GM21447 (cell line): ENCODE measurements around the gene APOC4.
"Not testable (repeated sequence)": the region's sequence is repeated elsewhere in the genome, so short reads cannot be mapped to it uniquely, and the experiment has no call there.

Experiments
- ATAC-seq: cut with Tn5 transposase; IDR thresholded peaks from one replicate; pipeline ENCODE4 v1.9.1; 2021; ENCODE audit not compliant: unreplicated experiment

The APOC4 gene

DNA sequence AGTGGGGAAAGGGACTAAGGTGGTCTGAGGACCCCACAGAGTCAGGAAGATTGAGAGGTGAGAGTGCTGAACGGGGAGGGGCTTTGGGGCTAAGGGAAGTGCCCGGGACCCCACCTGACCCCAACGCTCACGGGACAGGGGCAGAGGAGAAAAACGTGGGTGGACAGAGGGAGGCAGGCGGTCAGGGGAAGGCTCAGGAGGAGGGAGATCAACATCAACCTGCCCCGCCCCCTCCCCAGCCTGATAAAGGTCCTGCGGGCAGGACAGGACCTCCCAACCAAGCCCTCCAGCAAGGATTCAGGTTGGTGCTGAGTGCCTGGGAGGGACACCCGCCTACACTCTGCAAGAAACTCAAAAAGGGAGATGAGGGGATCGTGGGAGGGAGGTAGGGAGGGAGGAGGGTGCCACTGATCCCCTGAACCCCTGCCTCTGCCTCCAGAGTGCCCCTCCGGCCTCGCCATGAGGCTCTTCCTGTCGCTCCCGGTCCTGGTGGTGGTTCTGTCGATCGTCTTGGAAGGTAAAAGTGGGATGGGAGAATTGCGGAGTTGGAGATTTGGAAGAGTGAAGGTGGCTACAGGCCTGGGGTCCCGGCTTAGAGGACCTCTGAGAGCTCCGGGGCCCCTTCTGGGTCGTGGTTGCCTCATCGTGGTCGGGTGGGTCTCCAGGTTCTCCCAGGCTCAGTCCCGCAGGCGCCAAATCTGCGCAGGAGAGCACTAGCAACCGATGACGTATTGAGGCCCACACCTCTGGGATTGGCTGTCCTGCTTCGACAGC is 27.4 kb upstream of the APOC4 start, which contains the start of gene APOC1:
Gene APOC1 (plus strand): TSS at position 176 of the 774 bp plus-strand sequence. CDS start 284 bp downstream, at position 460.
- ATAC-seq: peak; percentile 96

DNA sequence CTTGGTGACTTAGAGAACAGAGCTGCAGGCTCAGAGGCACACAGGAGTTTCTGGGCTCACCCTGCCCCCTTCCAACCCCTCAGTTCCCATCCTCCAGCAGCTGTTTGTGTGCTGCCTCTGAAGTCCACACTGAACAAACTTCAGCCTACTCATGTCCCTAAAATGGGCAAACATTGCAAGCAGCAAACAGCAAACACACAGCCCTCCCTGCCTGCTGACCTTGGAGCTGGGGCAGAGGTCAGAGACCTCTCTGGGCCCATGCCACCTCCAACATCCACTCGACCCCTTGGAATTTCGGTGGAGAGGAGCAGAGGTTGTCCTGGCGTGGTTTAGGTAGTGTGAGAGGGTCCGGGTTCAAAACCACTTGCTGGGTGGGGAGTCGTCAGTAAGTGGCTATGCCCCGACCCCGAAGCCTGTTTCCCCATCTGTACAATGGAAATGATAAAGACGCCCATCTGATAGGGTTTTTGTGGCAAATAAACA is 17.8 kb upstream of the APOC4 start:
- ATAC-seq: no peak

DNA sequence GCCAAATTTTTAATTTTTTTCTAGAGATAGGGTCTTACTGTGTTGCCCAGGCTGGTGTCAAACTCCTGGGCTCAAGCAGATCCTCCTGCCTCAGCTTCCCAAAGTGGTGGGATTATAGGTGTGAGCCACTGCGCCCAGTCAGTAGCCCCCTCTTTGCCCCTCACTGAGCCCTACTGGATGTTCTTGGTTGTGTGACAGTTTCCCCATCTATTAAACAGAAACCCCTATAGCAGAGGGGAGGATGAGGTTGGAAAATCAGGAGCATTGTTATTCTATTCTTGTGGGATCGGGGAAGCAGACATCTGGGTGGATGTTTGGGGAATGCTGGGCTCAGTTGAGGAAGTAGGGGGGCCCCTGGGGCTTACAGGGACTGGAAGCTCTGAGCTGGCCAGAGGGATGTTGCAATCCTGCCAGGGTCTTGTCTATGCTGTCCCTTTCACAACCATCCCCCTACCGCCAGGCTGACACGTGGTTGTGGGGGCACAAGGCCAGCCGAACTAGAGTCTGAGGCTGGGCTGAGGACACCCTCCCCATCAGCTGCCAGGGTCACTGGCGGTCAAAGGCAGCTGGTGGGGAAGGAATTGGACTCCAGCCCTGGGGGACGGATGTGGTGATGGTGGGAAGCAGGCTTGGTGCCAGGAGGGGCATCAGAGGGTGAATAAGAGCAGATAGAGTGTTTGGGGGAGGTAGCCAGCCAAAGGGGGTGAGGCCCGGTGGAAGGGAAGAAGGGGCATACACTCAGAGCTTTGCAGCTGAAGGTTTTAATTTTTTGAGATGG is 16.7 kb upstream of the APOC4 start:
- no peak for ATAC-seq

DNA sequence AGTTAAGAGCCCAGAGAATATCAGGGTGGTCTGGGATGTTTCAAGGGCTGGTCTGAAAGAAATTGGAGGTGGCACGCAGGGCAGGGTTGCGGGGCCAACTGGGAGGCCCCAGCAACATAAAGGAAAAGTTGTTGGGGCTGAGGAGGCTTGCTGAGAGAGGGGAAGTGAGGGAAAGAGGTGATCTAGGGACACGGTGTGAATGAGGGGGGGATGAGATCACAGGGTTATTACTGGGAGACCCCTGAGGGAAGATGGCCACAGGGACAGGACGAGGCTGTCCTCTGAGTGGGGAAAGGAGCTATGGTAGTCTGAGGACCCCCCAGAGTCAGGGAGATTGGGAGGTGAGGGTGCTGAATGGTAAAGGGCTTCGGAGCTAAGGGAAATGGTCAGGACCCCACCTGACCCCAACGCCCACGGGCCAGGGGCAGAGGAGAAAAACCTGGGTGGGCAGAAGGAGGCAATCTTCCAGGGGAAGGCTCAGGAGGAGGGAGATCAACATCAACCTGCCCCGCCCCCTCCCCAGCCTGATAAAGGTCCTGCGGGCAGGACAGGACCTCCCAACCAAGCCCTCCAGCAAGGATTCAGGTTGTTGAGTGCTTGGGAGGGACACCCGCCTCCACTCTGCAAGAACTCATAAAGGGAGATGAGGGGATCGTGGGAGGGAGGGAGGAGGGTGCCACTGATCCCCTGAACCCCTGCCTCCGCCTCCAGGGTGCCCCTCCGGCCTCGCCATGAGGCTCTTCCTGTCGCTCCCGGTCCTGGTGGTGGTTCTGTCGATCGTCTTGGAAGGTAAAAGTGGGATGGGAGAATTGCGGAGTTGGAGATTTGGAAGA is 15.6 kb upstream of the APOC4 start:
- ATAC-seq: not testable (repeated sequence)

DNA sequence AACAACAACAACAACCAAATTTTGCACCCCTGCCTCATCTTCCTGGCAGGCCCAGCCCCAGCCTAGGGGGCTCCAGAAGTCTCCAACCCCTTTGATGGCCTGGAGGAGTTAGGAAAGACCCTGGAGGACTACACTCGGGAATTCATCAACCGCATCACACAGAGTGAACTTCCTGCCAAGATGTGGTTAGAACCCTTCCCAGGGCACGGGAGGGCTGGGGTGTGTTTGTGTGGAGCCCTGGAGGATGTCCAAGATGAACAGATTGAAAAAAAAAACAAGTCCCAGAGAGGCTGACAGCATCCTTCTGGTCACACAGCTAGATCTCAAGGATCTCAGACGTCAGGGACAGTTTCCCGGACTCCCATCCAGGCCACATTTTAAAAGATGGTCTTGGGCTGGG is 14.3 kb upstream of the APOC4 start:
- ATAC-seq: no peak

DNA sequence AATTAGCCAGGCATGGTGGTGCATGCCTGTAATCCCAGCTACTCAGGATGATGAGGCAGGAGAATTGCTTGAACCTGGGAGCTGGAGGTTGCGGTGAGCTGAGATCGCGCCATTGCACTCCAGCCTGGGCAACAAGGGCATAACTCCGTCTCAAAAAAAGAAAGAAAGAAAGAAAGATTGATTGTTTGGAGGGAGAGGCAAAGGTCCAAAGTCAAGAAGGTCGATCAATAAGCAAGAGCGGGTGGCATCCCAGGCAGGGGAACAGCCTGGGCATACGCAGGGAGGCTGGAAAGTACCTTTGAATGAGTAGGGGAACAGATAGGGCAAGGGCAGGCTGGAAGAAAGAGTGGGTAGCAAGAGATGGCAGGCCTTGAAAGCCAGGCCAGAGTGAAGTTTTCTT is 11.9 kb upstream of the APOC4 start:
- no peak for ATAC-seq

DNA sequence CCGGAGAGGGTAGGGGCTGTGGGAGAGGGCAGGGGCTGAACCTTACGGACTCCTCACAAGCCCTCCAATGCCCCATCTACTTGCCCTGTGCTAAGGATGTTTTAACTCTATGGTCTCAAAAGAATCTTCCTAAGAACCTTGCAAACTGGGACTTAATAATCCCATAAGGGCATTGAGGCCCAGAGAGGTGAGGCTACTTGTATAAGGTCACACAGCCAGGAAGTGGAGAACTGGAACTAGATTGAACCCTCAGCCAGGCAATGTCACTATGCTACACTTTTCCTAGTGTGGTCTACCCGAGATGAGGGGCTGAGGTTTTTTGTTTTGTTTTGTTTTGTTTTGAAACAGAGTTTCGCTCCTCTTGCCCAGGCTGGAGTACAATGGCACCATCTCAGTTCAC is 10.5 kb upstream of the APOC4 start:
- ATAC-seq: no peak

DNA sequence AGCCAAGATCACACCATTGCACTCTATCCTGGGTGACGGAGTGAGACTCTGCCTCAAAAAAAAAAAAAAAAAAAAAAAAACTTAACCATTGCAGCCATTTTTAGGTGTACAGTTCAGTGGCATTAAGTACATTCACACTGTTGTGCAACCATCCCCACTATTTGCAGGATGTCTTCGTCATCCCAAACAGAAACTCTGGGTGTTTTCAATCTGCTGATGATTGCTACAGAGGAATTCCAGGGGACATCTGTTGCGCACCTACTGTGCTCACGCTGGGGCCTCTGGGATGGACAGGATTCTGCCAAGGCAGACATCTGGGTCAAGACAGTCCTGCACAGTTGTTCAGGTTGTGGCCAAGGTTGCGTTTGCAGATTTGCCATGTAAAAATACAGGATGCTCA is 2.4 kb upstream of the APOC4 start:
- no peak for ATAC-seq

DNA sequence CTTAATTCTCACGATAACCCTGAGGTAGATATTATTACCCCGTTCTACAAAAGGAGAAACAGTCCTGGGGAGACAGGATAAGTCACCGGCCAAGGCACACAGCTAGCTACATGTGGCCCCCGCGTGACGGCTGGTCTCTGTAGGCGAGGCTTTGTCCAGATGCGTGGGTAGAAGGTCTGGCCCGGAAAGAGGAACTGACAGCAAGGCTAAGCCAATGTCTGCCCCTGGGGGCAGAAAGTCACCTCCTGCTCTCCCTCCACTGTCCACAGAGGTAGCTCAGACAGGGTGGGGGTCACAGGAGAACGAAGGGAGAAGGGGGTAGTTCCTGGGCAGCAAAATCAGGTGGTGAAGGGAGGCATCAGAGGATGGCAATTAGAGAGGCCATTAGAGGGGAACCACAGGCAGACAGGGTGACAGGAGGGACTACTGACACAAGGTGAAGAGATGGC is 1.8 kb downstream of the APOC4 start:
- no peak for ATAC-seq

DNA sequence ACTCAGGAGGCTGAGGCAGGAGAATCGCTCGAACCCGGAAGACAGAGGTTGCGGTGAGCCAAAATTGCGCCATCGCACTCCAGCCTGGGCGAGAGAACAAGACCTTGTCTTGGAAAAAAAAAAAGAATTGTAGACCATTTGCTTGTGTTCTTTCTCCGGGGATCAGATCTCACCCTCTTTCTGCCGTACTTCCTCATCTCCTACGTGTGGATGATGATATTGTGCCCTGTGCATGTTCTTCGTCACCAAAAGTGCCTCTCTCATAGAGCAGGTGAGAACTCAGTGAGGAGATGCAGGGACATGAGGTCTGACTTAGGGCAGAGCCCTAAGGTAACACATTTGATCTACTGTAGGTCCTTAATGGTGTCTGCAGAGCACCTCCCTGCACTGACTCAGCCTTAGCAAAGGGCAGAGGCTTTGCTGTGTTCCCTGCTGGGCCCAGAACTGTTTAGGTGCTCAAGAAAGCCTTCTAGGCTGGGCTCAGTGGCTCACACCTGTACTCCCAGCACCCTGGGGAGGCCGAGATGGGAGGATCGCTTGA is 5.1 kb downstream of the APOC4 start:
- ATAC-seq: no peak

DNA sequence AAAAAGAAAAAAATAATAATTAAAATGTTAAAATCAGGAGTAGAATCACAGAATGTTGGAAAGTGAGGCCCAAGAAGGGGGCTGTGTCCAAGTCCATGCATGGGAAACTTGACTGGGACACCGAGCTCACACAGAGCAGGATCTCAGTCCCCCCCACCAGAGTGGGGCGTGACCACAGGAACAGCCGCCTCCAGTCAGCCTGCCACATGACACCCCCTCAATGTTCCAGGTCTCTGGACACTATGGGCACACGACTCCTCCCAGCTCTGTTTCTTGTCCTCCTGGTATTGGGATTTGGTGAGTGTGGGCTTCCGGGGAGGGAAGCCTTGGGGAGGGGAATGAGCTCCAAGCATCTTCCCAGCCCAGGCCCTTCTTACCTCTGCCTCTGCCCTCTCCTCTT is 6.2 kb downstream of the APOC4 start:
- no peak for ATAC-seq

DNA sequence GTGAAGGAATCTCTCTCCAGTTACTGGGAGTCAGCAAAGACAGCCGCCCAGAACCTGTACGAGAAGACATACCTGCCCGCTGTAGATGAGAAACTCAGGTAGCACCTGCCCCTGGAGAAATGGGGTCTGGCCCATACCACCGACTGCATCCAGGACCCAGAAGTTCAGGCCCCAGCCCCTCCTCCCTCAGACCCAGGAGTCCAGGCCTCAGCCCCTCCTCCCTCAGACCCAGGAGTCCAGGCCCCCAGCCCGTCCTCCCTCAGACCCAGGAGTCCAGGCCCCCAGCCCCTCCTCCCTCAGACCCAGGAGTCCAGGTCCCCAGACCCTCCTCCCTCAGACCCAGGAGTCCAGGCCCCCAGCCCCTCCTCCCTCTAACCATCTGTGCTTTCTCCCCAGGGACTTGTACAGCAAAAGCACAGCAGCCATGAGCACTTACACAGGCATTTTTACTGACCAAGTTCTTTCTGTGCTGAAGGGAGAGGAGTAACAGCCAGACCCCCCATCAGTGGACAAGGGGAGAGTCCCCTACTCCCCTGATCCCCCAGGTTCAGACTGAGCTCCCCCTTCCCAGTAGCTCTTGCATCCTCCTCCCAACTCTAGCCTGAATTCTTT is 6.8 kb downstream of the APOC4 start:
- ATAC-seq: no peak

DNA sequence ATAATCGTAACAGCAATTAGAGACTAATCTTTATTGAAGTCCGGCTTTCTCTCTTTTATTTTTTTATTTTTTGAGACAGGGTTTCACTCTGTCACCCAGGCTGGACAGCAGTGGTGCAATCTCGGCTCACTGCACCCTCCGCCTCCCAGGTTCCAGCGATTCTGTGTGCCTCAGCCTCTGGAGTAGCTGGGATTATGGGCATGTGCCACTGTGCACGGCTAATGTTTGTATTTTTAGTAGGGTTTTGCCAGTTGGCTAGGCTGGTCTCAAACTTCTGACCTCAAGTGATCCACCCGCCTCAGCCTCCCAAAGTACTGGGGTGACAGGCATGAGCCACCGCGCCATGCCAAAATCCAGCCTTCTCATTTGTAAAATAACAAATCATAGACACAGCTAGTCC is 7.5 kb downstream of the APOC4 start:
- ATAC-seq: no peak

DNA sequence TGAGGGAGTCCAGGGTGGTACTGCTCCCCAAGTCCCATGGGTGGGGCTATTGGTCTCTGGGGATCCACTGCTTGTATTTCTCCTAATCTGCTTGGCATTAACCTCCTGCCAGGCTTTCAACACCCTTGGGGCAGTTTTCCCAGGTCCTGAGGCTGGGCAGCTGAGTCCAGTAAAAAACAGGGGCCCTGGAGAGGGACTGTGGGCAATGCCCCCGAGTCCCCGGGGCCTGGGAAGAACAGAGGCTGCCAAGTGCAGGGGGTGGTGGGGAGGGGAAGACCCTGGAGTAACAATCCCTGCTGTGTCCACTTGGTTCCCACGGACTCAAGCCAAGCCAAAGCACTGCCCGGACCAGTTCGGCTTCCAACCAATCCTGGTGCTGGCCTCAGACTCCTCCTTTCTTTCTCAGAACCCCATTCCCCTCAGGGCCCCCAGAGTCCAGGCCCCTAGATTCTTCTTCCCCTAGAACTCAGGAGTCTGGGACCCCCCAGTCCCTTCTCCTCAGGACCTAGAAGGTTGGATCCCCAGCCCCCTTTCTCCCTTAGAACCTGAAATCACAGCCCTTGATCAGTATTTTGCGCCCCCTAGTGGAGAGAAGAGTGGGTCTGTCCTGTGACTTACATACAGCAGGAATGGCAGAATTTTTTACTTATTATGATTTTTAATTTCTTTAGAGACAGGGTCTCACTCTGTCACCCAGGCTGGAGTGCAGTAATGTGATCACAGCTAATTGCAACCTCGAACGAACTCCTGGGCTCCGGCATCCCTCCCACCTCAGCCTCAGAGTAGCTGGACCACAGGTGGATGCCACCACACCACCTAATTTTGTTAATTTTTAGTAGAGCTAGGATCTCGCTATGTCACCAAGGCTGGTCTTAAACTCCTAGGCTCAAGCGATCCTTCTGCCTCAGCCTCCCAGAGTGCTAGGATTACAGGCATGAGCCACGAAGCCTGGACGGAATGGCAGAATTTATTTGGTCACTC is 9.4 kb downstream of the APOC4 start:
- no peak for ATAC-seq

DNA sequence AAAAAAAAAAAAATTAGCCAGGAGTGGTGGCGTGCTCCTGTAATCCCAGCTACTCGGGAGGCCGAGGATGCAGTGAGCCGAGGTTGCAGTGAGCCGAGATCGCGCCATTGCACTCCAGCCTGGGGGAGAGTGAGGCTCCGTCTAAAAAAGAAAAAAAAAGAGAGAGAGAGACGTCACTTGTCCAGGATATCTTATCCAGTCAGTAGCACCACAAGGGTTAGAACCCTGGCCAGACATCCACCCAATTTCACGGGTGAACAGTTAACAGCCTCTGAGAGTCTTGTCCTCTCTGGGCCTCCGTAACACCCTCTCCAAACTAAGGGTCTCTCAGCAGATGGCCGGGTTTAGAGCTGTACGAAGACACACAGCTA is 12.2 kb downstream of the APOC4 start:
- peak; percentile 3 for ATAC-seq

DNA sequence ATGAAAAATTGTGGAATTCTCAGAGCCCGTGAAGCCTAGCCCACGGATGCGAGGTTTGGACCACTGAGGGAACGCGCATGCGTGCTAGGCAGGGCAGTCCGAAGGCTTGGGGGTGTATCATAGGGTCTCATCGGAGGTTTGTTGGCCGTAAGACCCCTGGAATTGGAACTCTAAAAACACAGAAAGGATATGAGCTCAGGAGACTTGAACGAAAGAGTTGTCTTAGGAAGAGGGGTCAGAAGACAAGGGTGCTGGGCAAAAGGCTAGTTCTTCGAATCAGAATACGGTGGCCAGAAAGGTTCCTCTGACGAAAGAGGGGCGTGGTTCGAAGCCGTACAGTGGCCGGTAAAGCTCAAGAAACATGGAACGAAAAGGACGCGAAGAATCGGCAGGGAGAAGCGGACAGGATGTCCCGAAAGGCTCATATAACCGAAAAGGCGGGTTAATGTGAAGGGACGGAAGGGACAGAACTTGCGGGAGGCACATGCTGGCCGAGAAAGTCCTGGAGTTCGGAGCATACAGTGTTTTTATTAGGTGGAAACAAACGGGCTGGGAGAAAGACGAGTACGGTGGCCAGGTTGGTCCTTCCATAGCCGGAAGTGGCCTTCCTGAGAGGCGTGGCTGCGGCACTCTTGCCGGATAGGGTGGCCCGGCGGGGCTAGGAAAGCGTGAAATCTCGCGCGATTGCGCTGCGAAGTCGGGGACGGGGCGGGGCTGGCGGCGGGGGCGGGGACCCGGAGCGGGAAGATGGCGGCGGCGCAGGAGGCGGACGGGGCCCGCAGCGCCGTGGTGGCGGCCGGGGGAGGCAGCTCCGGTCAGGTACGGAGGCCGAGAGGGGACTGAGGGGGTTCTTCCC is 12.8 kb downstream of the APOC4 start, which contains the start of gene CLPTM1:
Gene CLPTM1 (plus strand): TSS at position 732 of the 856 bp plus-strand sequence. CDS start 16 bp downstream, at position 748.
- ATAC-seq: peak; percentile 73

DNA sequence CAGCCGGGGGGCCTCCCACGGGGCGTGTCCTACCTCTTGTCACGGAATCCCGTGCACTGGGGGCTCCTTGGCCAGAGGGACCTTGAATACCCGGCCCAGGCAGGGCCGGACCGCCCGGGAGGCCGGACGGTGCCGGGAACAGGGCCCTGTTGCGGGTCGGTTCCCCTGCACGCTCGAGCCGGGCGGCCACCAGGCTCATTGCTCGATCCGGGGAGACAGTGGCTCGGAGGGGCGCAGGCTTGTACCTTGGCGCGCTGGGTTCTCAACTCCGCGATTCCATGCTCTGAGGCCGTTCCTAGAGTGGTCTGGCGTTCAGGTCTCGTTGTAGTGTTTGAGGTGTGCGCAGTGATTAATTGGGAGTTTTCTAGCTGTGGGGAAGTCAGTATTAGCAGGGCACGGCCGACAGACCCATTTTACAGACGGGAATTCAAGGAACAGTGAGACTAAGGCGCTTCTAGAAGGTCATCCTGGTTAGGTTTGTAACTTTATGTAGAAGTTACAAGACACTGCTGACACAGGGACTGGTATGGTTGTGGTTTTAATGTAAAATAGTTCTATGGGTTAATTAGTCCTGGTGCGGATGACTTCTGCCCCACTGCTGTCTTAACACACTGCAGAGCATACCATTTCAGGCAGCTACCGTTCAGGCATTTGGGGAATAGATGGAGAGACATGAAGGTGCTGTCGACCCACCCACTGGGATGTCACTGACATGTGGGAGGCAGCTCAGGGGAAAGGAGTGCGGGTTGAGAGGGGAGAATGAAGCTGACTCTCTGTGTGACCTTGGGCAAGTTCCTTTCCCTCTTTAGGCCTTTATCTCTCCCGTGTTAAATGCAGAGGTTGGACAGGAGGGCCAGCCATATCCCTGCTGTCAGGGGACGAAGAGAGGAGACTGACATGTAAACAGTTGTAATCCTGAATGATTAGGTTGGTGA is 13.7 kb downstream of the APOC4 start:
- ATAC-seq: peak; percentile 19
